ENCODE data around the gene MYO1E. TPM values are rescaled to one million over a fixed set of nuclear protein-coding genes. Genes with fewer than 3 reads are reported as not detected.

The MYO1E gene
- total RNA-seq, 4 donors from 2014 or later = 49.7 to 135 (median 82.2) TPM

GRCh38 chr15:59223736-59224135 lies 148.9 kb downstream of the MYO1E start:
- DNase-seq = no peak
- intact Hi-C loops (cut with DNase I) = no loop called here
- Histone ChIP-seq H3K27ac (no peak overlapping the region), H3K36me3 (peaks cover 0 to 92% (median 4%) of the 10 kb centered on the region in 3 donors), H3K9me3 (no peaks in the 10 kb centered on the region), H3K4me3 (no peak overlapping the region), H3K4me1 (peaks cover 0 to 18% (median 0%) of the 10 kb centered on the region in 3 donors), H3K27me3 (no peaks in the 10 kb centered on the region)
- TF ChIP-seq POLR2A (IDR thresholded peaks at IDR 0.05) = no peak
- TF ChIP-seq, protein P1, sequence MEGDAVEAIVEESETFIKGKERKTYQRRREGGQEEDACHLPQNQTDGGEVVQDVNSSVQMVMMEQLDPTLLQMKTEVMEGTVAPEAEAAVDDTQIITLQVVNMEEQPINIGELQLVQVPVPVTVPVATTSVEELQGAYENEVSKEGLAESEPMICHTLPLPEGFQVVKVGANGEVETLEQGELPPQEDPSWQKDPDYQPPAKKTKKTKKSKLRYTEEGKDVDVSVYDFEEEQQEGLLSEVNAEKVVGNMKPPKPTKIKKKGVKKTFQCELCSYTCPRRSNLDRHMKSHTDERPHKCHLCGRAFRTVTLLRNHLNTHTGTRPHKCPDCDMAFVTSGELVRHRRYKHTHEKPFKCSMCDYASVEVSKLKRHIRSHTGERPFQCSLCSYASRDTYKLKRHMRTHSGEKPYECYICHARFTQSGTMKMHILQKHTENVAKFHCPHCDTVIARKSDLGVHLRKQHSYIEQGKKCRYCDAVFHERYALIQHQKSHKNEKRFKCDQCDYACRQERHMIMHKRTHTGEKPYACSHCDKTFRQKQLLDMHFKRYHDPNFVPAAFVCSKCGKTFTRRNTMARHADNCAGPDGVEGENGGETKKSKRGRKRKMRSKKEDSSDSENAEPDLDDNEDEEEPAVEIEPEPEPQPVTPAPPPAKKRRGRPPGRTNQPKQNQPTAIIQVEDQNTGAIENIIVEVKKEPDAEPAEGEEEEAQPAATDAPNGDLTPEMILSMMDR (IDR thresholded peaks at IDR 0.05) = no peak
- WGBS, 2 donors = 64 to 75% methylated on average over 3 of the region's 3 CpGs

DNA sequence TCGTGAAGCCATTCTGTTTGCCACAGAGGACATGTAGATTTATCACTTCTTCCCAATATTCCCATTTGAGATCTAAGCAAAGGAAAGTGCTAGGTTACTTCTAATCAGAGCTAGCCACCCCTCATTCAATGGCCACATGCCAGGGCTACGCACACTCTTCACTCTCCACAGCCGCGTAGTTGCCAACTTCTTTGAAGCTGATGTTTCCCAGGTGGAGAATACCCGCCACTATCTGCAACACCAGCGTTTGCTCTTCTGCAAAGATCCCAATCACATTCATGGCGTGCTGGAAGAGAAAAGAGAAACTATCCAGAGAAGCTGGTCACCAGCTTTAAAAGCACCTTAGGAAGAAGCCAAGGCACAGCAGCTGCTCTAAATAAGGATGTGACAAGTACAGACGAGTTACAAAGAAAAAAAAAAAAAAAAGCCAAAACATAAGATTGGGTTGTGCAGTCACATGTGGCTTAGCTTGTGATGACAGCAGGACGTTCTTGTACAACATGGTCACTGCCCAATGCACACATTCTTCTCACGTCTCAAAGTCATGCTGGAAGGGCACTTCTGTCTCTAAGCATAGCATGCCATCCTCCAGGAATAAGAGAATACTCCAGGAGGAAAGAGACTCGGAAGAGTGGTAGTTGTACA lies 149.6 kb downstream of the MYO1E start:
- intact Hi-C loops (cut with DNase I) = no loop called here
- Histone ChIP-seq H3K27me3 (no peaks in the 10 kb centered on the region), H3K9me3 (no peaks in the 10 kb centered on the region), H3K36me3 (peaks cover 0 to 94% (median 4%) of the 10 kb centered on the region in 3 donors), H3K4me1 (peaks cover 0 to 18% (median 0%) of the 10 kb centered on the region in 3 donors), H3K27ac (no peak overlapping the region), H3K4me3 (no peak overlapping the region)
- TF ChIP-seq, protein P1 (IDR thresholded peaks at IDR 0.05) = no peak
- no peak for TF ChIP-seq POLR2A (IDR thresholded peaks at IDR 0.05)
- WGBS, 2 donors = 78 to 84% methylated on average over 10 to 11 of the region's 11 CpGs
- no peak for DNase-seq

DNA sequence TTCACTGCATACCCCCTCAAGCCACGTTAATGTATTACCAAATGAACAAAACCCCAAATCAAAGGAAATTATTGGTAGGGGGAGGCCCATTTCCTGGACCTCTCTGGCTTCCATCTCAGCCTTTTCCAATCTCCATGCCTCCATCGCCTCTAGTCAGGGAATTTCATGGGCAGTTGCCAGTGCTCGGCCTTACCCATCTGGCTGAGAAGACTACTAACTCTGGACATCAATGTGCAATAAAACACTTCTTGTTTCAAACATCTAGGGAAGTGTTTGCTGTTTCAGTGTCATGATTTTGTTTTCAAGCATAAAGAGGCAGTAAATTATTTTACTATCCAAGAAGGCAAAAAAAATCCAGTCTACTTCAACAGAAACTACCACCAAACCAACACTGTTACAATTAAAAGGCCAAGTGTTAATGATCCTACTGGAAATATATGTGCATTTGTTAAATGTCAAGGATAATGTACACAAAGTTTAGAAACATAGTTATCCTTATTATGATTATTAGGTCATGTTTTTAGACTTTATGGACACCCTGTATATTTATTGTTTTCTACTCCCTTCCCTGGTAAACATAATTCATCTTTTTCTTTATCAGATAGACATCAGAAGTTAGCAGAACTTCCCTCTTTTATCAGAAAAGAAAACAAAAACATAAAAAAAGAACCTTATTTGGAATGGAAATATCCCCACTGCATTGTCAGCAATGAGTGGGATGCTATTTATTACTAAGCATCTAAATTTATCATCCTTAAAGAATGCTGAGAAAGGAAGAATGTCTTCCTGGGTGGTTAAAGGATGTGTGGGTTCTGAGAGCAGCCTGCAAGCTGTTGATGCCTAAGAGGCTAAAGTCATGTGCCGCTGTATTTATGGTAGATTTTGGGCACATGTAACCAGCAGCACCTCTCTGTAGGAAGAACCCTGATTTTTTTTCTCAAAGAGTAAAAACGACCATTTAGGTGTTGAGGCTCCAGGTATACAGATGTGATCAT lies 150.9 kb downstream of the MYO1E start:
- Histone ChIP-seq H3K4me3 (no peak overlapping the region), H3K9me3 (no peaks in the 10 kb centered on the region), H3K4me1 (peaks cover 0 to 18% (median 0%) of the 10 kb centered on the region in 3 donors), H3K27ac (no peak overlapping the region), H3K27me3 (no peaks in the 10 kb centered on the region), H3K36me3 (peaks cover 0 to 96% (median 4%) of the 10 kb centered on the region in 3 donors)
- WGBS, 2 donors = 81 to 85% methylated on average over 5 of the region's 5 CpGs
- TF ChIP-seq POLR2A (IDR thresholded peaks at IDR 0.05) = no peak
- TF ChIP-seq, protein P1 (IDR thresholded peaks at IDR 0.05) = no peak
- intact Hi-C loops (cut with DNase I) = no loop called here
- no peak for DNase-seq

DNA sequence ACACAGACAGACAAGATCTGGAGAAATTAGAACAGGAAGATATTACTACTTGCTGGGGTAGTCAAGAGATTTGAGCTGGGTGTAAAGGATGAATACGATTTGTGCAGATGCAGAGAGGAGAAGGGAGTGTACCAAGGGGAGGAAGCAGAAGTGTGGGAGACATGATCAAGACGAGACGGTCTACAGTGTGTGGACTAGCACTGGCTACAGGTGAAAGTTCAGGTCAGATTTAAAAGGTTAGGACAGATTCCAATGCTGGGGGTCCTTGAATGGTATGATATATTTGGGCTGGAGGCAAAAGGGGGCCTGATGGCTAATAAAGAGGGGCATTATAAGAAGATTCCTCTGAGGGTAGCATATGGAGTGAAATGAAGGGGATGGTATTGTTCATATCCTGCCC lies 154.0 kb downstream of the MYO1E start:
- intact Hi-C loops (cut with DNase I) = no loop called here
- WGBS, 2 donors = 85 to 90% methylated on average over 3 of the region's 3 CpGs

More for the DNA sequence above, 154.0 kb downstream of the MYO1E start:
- H3K9me3 ChIP-seq = no peaks in the 10 kb centered on the region
- no peak for DNase-seq
- no peak overlapping the region for H3K4me3 ChIP-seq
- TF ChIP-seq, protein P1 (IDR thresholded peaks at IDR 0.05) = no peak
- TF ChIP-seq POLR2A (IDR thresholded peaks at IDR 0.05) = no peak
- peaks cover 0 to 1% (median 0%) of the 10 kb centered on the region in 3 donors for H3K4me1 ChIP-seq
- peaks cover 0 to 93% (median 4%) of the 10 kb centered on the region in 3 donors for H3K36me3 ChIP-seq
- no peak overlapping the region for H3K27ac ChIP-seq
- no peaks in the 10 kb centered on the region for H3K27me3 ChIP-seq
